Activated CD4-positive, alpha-beta T cell treated with anti-CD3 and anti-CD28 coated beads, Interleukin-2, Interleukin-4, amounts not matched to agents 100 ng/mL and 50 ng/mL, durations not matched to agents 16 hours and 8 hours (primary cell): Measurements from ENCODE around the gene ZNF14.
"Not testable (repeated sequence)": the region's sequence is repeated elsewhere in the genome, so short reads cannot be mapped to it uniquely, and the experiment has no call there.

Experiments
- DNase-seq: peaks from one replicate; pipeline ENCODE4 v3.0.0-alpha.2; 2020; ENCODE audit warnings: low spot score

Gene ZNF14

GRCh38 chr19:19732579-19733501, at the start of gene ZNF14:
TSS of gene ZNF14 (minus strand) at chr19:19733112. CDS start at chr19:19732958, 154 bp downstream.
- DNase-seq: peak; percentile 93

- not testable (repeated sequence) for DNase-seq
These were observed 48.9 kb upstream of the ZNF14 start for GRCh38 chr19:19781791-19782190.

- no peak for DNase-seq
These were observed 45.8 kb upstream of the ZNF14 start for GRCh38 chr19:19778666-19779065.

- DNase-seq: no peak
These were observed 44.8 kb upstream of the ZNF14 start for GRCh38 chr19:19777692-19778091.

GRCh38 chr19:19776206-19777008, 43.5 kb upstream of the ZNF14 start:
- DNase-seq: peak; percentile 96

GRCh38 chr19:19775891-19776205, 42.9 kb upstream of the ZNF14 start:
- DNase-seq: no peak

GRCh38 chr19:19774354-19775033, 41.6 kb upstream of the ZNF14 start:
- no peak for DNase-seq

GRCh38 chr19:19771963-19772362, 39.1 kb upstream of the ZNF14 start:
- not testable (repeated sequence) for DNase-seq

GRCh38 chr19:19769971-19770370, 37.1 kb upstream of the ZNF14 start:
- not testable (repeated sequence) for DNase-seq

GRCh38 chr19:19758164-19758563, 25.3 kb upstream of the ZNF14 start:
- DNase-seq: no peak

- no peak for DNase-seq
These were observed 20.0 kb upstream of the ZNF14 start for GRCh38 chr19:19752760-19753403.

GRCh38 chr19:19751846-19752245, 18.9 kb upstream of the ZNF14 start:
- no peak for DNase-seq

GRCh38 chr19:19750842-19751790, 18.2 kb upstream of the ZNF14 start:
- DNase-seq: no peak

GRCh38 chr19:19749908-19750841, 17.3 kb upstream of the ZNF14 start:
- DNase-seq: no peak

- DNase-seq: no peak
These were observed 16.4 kb upstream of the ZNF14 start for GRCh38 chr19:19749117-19749907.

- no peak for DNase-seq
These were observed 15.5 kb upstream of the ZNF14 start for GRCh38 chr19:19748249-19748938.

GRCh38 chr19:19747357-19748220, 14.7 kb upstream of the ZNF14 start:
- no peak for DNase-seq
